PC-3 (cell line): Measurements from ENCODE around the gene SERBP1.

Experiments used
- EZH2phosphoT487 ChIP-seq: fragments of 300-600 bp; sonication (generic); IDR thresholded peaks from 2 replicates; pipeline ENCODE4 v1.6.1; 2018; ENCODE audit warnings: mild to moderate bottlenecking, antibody characterized with exemption, low read length, borderline replicate concordance
- TF ChIP-seq, protein P1 (sequence below): fragments of 300-600 bp; sonication (generic); conservative IDR thresholded peaks from 2 replicates; pipeline ENCODE4 v1.5.1; 2017; ENCODE audit warnings: antibody characterized with exemption, low read depth, mild to moderate bottlenecking, low read length

DNA sequence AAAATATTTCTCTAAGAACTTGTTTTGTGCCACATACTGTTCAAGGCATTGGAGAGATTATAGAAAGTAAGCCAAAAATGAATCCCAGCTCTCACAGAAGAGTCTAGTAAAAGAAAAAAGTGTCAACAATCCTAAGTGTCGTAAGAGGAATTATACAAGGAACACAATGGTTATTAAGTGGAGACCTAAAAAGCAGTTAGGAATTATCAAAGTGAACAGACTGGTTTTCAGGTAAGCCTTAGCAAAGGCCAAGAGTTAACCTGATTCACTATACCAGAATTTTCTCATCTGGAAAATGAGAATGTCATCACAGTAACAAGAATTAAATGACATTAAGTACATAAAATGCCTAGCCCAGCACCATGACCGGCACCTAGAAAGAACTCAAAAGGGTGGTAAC, 15.6 kb downstream of the SERBP1 start:
- TF ChIP-seq, protein P1, sequence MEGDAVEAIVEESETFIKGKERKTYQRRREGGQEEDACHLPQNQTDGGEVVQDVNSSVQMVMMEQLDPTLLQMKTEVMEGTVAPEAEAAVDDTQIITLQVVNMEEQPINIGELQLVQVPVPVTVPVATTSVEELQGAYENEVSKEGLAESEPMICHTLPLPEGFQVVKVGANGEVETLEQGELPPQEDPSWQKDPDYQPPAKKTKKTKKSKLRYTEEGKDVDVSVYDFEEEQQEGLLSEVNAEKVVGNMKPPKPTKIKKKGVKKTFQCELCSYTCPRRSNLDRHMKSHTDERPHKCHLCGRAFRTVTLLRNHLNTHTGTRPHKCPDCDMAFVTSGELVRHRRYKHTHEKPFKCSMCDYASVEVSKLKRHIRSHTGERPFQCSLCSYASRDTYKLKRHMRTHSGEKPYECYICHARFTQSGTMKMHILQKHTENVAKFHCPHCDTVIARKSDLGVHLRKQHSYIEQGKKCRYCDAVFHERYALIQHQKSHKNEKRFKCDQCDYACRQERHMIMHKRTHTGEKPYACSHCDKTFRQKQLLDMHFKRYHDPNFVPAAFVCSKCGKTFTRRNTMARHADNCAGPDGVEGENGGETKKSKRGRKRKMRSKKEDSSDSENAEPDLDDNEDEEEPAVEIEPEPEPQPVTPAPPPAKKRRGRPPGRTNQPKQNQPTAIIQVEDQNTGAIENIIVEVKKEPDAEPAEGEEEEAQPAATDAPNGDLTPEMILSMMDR: no peak
- no peak for TF ChIP-seq EZH2phosphoT487
